PC-9 (cell line): ENCODE measurements around the gene CALML6. TPM values are rescaled to one million over a fixed set of nuclear protein-coding genes. Genes with fewer than 3 reads are reported as not detected.

Experiments
- BruUV-seq: library from RNA; stranded (reverse); fragments of 400-500 nt; replicated peaks from 2 replicates; lab custom pipeline; 2021; lab: Mats Ljungman, UMichigan
- CTCF ChIA-PET: fragments of 300-600 bp; sonication (Branson Sonifier 250); formaldehyde crosslinking; loops from one replicate; lab custom pipeline; 2022; ENCODE audit warnings: antibody characterized with exemption; lab: Charles Lee
- POLR2A ChIA-PET: fragments of 300-600 bp; sonication (Branson Sonifier 250); formaldehyde crosslinking; loops from one replicate; lab custom pipeline; 2022; ENCODE audit warnings: antibody characterized with exemption; ENCODE audit not compliant: unreplicated experiment; lab: Charles Lee
- DNase-seq, 2 experiments: peaks; one replicate each; pipeline versions ENCODE4 v3.0.0 to v3.0.0-alpha.2; 2015 to 2022; ENCODE audit warnings: mixed read lengths in 1 of 2
- H2AFZ ChIP-seq: fragments of 200-600 bp; sonication (generic); 2 replicates; pipeline ENCODE4 v1.8.1; 2017; ENCODE audit warnings: antibody characterized with exemption
- H3F3A ChIP-seq: fragments of 200-600 bp; sonication (generic); 2 replicates; pipeline ENCODE4 v1.8.1; 2017; ENCODE audit warnings: antibody characterized with exemption, mild to moderate bottlenecking, low read depth; ENCODE audit not compliant: insufficient read depth
- H3K27ac ChIP-seq: fragments of 200-600 bp; sonication (generic); 2 replicates; pipeline ENCODE4 v1.6.1; 2016; ENCODE audit warnings: mixed run types
- H3K27me3 ChIP-seq: fragments of 200-600 bp; sonication (generic); 2 replicates; pipeline ENCODE4 v1.6.1; 2016; ENCODE audit warnings: low read depth, mixed run types; ENCODE audit not compliant: insufficient read depth
- H3K36me3 ChIP-seq: fragments of 200-600 bp; sonication (generic); 2 replicates; pipeline ENCODE4 v1.6.1; 2016; ENCODE audit warnings: low read depth, mixed run types
- H3K4me1 ChIP-seq: fragments of 200-600 bp; sonication (generic); replicated peaks from 2 replicates; pipeline ENCODE4 v1.6.1; 2016; ENCODE audit warnings: mixed run types; ENCODE audit not compliant: insufficient read depth
- H3K4me2 ChIP-seq: fragments of 200-600 bp; sonication (generic); 2 replicates; pipeline ENCODE4 v1.6.1; 2017; ENCODE audit warnings: mixed run types
- H3K4me3 ChIP-seq: fragments of 200-600 bp; sonication (generic); 2 replicates; pipeline ENCODE4 v1.6.1; 2016; ENCODE audit warnings: mixed run types
- H3K79me2 ChIP-seq: fragments of 200-600 bp; sonication (generic); 2 replicates; pipeline ENCODE4 v1.6.1; 2017; ENCODE audit warnings: low read depth, mixed run types
- H3K9me2 ChIP-seq: fragments of 200-600 bp; sonication (generic); 2 replicates; pipeline ENCODE4 v1.8.1; 2017; ENCODE audit warnings: mild to moderate bottlenecking; ENCODE audit not compliant: insufficient read depth
- H3K9me3 ChIP-seq: fragments of 200-600 bp; sonication (generic); 2 replicates; pipeline ENCODE4 v1.8.1; 2016; ENCODE audit warnings: low read depth; ENCODE audit not compliant: insufficient read depth
- H4K20me1 ChIP-seq: fragments of 200-600 bp; sonication (generic); 2 replicates; pipeline ENCODE4 v1.8.1; 2017; ENCODE audit not compliant: insufficient read depth
- CTCF ChIP-seq: fragments of 200-600 bp; sonication (generic); conservative IDR thresholded peaks from 2 replicates; pipeline ENCODE4 v1.6.1; 2017; ENCODE audit warnings: mixed run types, antibody characterized with exemption, mild to moderate bottlenecking, moderate library complexity
- EZH2 ChIP-seq: fragments of 200-600 bp; sonication (generic); IDR thresholded peaks from 2 replicates; pipeline ENCODE4 v1.8.0; 2017; ENCODE audit warnings: antibody characterized with exemption, low read depth
- intact Hi-C: fragments of 100-400 bp; cut with micrococcal nuclease; formaldehyde crosslinking; loops from one replicate; pipeline ENCODE4 v1.10.0; 2022; ENCODE audit not compliant: unreplicated experiment
- total RNA-seq: library from RNA; stranded (reverse); gene quantifications from 2 replicates; pipeline ENCODE4 v1.2.3, GENCODE V29; 2021

Gene CALML6
- total RNA-seq, 1 experiment from 2014 or later, result 2.1 TPM

- POLR2A ChIA-PET, result interaction anchor here (0.6 kb wide), 1 partner anchor 30 kb away, joined by 5 read pairs; no protein-coding TSS in a partner anchor
- intact Hi-C loops, result no loop called here
- H3K9me2 ChIP-seq, result no peaks in the 10 kb centered on the region
- H4K20me1 ChIP-seq, result no peaks in the 10 kb centered on the region
- no peak overlapping the region for H3K4me2 ChIP-seq
- H3K79me2 ChIP-seq, result no peaks in the 10 kb centered on the region
- CTCF ChIA-PET, result no interaction called here
- no peak overlapping the region for H2AFZ ChIP-seq
- no peak for TF ChIP-seq EZH2
- no peak for TF ChIP-seq CTCF
- no TSS peak for BruUV-seq
- peaks cover 35% of the 10 kb centered on the region for H3K27me3 ChIP-seq
- no peak overlapping the region for H3K4me3 ChIP-seq
- H3K4me1 ChIP-seq, result peaks cover 8% of the 10 kb centered on the region; the same call in 1 of the 2 replicates
- H3K36me3 ChIP-seq, result no peaks in the 10 kb centered on the region
- no peak overlapping the region for H3K27ac ChIP-seq
- DNase-seq, result no peak
- H3K9me3 ChIP-seq, result no peaks in the 10 kb centered on the region
- H3F3A ChIP-seq, result peaks cover 6% of the 10 kb centered on the region; the same call in 1 of the 2 replicates
Observed at GRCh38 chr1:1922956-1923833, 8.1 kb downstream of the CALML6 start.

- no peak overlapping the region for H3K27ac ChIP-seq
- CTCF ChIA-PET, result no interaction called here
- H2AFZ ChIP-seq, result no peak overlapping the region
- TF ChIP-seq CTCF (no peak), EZH2 (no peak)
- no peaks in the 10 kb centered on the region for H3K9me2 ChIP-seq
- intact Hi-C loops, result no loop called here
- no peaks in the 10 kb centered on the region for H3K36me3 ChIP-seq
- H3K4me3 ChIP-seq, result no peak overlapping the region
- no peaks in the 10 kb centered on the region for H3K9me3 ChIP-seq
- H3K79me2 ChIP-seq, result no peaks in the 10 kb centered on the region
- BruUV-seq, result no TSS peak
- DNase-seq, result no peak
- no peaks in the 10 kb centered on the region for H4K20me1 ChIP-seq
- H3K4me1 ChIP-seq, result 0 out of 2 replicates have a peak, but pooled peaks cover 3% of the 10 kb centered on the region
- H3K27me3 ChIP-seq, result peaks cover 42% of the 10 kb centered on the region
- H3F3A ChIP-seq, result peaks cover 6% of the 10 kb centered on the region; the same call in 1 of the 2 replicates
- no peak overlapping the region for H3K4me2 ChIP-seq
- POLR2A ChIA-PET, result no interaction called here
Observed at GRCh38 chr1:1924386-1924785, 9.3 kb downstream of the CALML6 start.

GRCh38 chr1:1924849-1925248 lies 9.8 kb downstream of the CALML6 start:
- intact Hi-C loops, result no loop called here
- POLR2A ChIA-PET, result no interaction called here
- CTCF ChIA-PET, result no interaction called here

More at GRCh38 chr1:1924849-1925248, 9.8 kb downstream of the CALML6 start:
- Histone ChIP-seq H3K4me2 (no peak overlapping the region), H3F3A (peaks cover 2% of the 10 kb centered on the region; the same call in 1 of the 2 replicates), H3K27me3 (peaks cover 42% of the 10 kb centered on the region), H3K27ac (no peak overlapping the region), H3K79me2 (no peaks in the 10 kb centered on the region), H3K9me3 (no peaks in the 10 kb centered on the region), H4K20me1 (no peaks in the 10 kb centered on the region), H3K4me1 (0 out of 2 replicates have a peak, but pooled peaks cover under 1% of the 10 kb centered on the region), H3K4me3 (no peak overlapping the region), H3K9me2 (no peaks in the 10 kb centered on the region), H2AFZ (no peak overlapping the region), H3K36me3 (no peaks in the 10 kb centered on the region)
- TF ChIP-seq CTCF, result no peak
- TF ChIP-seq EZH2, result no peak
- BruUV-seq, result no TSS peak
- DNase-seq, result no peak
